ENCODE measurements around the gene CDH8. TPM values are rescaled to one million over a fixed set of nuclear protein-coding genes. Genes with fewer than 3 reads are reported as not detected.

The CDH8 gene
- total RNA-seq, 1 experiment from 2014 or later, result 11.1 TPM

DNA sequence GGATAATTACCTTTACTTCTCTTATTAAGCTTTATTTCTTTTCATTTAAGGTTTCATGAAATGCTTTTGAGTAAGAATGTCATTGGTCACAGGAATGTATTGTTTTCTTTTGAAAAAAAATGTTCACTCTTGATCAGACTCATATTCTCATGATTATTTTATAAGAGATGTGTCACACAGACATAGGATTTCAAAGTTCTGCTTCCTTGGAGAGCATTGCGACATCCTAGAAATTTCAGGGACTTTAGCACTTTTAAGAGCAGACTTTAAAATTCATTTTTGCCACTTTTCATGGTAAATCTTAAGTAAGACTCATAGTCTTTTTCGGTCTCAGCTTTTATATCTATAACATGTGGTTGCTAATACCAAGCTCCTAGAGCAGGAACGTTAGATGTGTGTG lies 314.7 kb downstream of the CDH8 start:
- ATAC-seq, result no peak
- ChIA-PET CTCF (no interaction called here), POLR2A (no interaction called here)
- Mint-ChIP-seq H3K36me3 (no peaks in the 10 kb centered on the region), H3K4me3 (no peak overlapping the region), H3K27me3 (ENCODE audit: low read depth) (no peaks in the 10 kb centered on the region), H3K27ac (no peak overlapping the region), H3K4me1 (peaks cover 11% of the 10 kb centered on the region), H3K9me3 (no peaks in the 10 kb centered on the region)
- no peak for DNase-seq (ENCODE audit: low spot score)
- TF ChIP-seq GTF2I (CRISPR knock-in tag; conservative IDR thresholded peaks at IDR 0.05), result no peak
- no peak for TF ChIP-seq SOX15 (CRISPR knock-in tag; IDR thresholded peaks at IDR 0.05)

DNA sequence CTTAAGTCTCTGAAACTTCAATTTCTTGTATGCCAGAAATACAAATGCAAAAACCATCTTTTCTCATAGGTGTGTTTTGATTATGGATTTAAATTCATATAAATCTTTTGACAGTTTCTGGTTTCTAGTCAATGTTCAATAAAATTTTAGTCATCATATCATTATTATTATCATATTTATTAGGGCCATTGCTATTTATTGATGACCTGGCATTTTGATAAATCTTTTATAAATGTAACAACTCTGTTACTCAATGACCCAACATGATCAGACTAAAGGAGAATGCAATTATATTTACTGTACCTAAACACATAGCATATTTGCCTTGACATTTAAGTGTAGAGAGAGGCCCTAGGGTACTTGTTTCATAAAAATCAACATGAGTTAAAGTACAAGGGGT lies 320.8 kb downstream of the CDH8 start:
- POLR2A ChIA-PET, result no interaction called here

More for the DNA sequence above, 320.8 kb downstream of the CDH8 start:
- CTCF ChIA-PET, result no interaction called here
- H3K4me3 Mint-ChIP-seq, result no peak overlapping the region
- H3K27ac Mint-ChIP-seq, result no peak overlapping the region
- H3K4me1 Mint-ChIP-seq, result peaks cover 7% of the 10 kb centered on the region
- no peak for DNase-seq (ENCODE audit: low spot score)
- TF ChIP-seq NFYB (CRISPR knock-in tag; conservative IDR thresholded peaks at IDR 0.05; ENCODE audit: low read depth), result no peak
- TF ChIP-seq, protein P1, sequence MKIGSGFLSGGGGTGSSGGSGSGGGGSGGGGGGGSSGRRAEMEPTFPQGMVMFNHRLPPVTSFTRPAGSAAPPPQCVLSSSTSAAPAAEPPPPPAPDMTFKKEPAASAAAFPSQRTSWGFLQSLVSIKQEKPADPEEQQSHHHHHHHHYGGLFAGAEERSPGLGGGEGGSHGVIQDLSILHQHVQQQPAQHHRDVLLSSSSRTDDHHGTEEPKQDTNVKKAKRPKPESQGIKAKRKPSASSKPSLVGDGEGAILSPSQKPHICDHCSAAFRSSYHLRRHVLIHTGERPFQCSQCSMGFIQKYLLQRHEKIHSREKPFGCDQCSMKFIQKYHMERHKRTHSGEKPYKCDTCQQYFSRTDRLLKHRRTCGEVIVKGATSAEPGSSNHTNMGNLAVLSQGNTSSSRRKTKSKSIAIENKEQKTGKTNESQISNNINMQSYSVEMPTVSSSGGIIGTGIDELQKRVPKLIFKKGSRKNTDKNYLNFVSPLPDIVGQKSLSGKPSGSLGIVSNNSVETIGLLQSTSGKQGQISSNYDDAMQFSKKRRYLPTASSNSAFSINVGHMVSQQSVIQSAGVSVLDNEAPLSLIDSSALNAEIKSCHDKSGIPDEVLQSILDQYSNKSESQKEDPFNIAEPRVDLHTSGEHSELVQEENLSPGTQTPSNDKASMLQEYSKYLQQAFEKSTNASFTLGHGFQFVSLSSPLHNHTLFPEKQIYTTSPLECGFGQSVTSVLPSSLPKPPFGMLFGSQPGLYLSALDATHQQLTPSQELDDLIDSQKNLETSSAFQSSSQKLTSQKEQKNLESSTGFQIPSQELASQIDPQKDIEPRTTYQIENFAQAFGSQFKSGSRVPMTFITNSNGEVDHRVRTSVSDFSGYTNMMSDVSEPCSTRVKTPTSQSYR (CRISPR knock-in tag; IDR thresholded peaks at IDR 0.05), result no peak
- TF ChIP-seq, protein P2, sequence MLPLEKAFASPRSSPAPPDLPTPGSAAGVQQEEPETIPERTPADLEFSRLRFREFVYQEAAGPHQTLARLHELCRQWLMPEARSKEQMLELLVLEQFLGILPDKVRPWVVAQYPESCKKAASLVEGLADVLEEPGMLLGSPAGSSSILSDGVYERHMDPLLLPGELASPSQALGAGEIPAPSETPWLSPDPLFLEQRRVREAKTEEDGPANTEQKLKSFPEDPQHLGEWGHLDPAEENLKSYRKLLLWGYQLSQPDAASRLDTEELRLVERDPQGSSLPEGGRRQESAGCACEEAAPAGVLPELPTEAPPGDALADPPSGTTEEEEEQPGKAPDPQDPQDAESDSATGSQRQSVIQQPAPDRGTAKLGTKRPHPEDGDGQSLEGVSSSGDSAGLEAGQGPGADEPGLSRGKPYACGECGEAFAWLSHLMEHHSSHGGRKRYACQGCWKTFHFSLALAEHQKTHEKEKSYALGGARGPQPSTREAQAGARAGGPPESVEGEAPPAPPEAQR (CRISPR knock-in tag; IDR thresholded peaks at IDR 0.05), result no peak
- TF ChIP-seq, protein P3, sequence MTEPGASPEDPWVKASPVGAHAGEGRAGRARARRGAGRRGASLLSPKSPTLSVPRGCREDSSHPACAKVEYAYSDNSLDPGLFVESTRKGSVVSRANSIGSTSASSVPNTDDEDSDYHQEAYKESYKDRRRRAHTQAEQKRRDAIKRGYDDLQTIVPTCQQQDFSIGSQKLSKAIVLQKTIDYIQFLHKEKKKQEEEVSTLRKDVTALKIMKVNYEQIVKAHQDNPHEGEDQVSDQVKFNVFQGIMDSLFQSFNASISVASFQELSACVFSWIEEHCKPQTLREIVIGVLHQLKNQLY (CRISPR knock-in tag; IDR thresholded peaks at IDR 0.05), result no peak
- TF ChIP-seq EMX1 (CRISPR knock-in tag; IDR thresholded peaks at IDR 0.05), result no peak
- TF ChIP-seq, protein P4, sequence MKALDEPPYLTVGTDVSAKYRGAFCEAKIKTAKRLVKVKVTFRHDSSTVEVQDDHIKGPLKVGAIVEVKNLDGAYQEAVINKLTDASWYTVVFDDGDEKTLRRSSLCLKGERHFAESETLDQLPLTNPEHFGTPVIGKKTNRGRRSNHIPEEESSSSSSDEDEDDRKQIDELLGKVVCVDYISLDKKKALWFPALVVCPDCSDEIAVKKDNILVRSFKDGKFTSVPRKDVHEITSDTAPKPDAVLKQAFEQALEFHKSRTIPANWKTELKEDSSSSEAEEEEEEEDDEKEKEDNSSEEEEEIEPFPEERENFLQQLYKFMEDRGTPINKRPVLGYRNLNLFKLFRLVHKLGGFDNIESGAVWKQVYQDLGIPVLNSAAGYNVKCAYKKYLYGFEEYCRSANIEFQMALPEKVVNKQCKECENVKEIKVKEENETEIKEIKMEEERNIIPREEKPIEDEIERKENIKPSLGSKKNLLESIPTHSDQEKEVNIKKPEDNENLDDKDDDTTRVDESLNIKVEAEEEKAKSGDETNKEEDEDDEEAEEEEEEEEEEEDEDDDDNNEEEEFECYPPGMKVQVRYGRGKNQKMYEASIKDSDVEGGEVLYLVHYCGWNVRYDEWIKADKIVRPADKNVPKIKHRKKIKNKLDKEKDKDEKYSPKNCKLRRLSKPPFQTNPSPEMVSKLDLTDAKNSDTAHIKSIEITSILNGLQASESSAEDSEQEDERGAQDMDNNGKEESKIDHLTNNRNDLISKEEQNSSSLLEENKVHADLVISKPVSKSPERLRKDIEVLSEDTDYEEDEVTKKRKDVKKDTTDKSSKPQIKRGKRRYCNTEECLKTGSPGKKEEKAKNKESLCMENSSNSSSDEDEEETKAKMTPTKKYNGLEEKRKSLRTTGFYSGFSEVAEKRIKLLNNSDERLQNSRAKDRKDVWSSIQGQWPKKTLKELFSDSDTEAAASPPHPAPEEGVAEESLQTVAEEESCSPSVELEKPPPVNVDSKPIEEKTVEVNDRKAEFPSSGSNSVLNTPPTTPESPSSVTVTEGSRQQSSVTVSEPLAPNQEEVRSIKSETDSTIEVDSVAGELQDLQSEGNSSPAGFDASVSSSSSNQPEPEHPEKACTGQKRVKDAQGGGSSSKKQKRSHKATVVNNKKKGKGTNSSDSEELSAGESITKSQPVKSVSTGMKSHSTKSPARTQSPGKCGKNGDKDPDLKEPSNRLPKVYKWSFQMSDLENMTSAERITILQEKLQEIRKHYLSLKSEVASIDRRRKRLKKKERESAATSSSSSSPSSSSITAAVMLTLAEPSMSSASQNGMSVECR (CRISPR knock-in tag; IDR thresholded peaks at IDR 0.05; ENCODE audit: borderline replicate concordance), result no peak
- TF ChIP-seq JAZF1 (CRISPR knock-in tag; IDR thresholded peaks at IDR 0.05), result no peak
- TF ChIP-seq RELA (CRISPR knock-in tag; IDR thresholded peaks at IDR 0.05; ENCODE audit: borderline replicate concordance), result no peak
- TF ChIP-seq GRHL2 (CRISPR knock-in tag; IDR thresholded peaks at IDR 0.05; ENCODE audit: insufficient replicate concordance, severe bottlenecking), result no peak
- TF ChIP-seq, protein P5, sequence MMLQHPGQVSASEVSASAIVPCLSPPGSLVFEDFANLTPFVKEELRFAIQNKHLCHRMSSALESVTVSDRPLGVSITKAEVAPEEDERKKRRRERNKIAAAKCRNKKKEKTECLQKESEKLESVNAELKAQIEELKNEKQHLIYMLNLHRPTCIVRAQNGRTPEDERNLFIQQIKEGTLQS (CRISPR knock-in tag; conservative IDR thresholded peaks at IDR 0.05), result no peak
- no peak for TF ChIP-seq ZBTB21 (CRISPR knock-in tag; IDR thresholded peaks at IDR 0.05; ENCODE audit: borderline replicate concordance)
- no peak for TF ChIP-seq SMAD3 (CRISPR knock-in tag; IDR thresholded peaks at IDR 0.05; ENCODE audit: borderline replicate concordance)
- no peak for TF ChIP-seq SMAD4 (CRISPR knock-in tag; IDR thresholded peaks at IDR 0.05)
- TF ChIP-seq GTF2I (CRISPR knock-in tag; conservative IDR thresholded peaks at IDR 0.05), result no peak
- H3K9me3 Mint-ChIP-seq, result no peaks in the 10 kb centered on the region
- H3K36me3 Mint-ChIP-seq, result no peaks in the 10 kb centered on the region
- H3K27me3 Mint-ChIP-seq (ENCODE audit: low read depth), result no peaks in the 10 kb centered on the region
- no peak for ATAC-seq
